Measurements from ENCODE around the gene IQCC.

IQCC gene

DNA sequence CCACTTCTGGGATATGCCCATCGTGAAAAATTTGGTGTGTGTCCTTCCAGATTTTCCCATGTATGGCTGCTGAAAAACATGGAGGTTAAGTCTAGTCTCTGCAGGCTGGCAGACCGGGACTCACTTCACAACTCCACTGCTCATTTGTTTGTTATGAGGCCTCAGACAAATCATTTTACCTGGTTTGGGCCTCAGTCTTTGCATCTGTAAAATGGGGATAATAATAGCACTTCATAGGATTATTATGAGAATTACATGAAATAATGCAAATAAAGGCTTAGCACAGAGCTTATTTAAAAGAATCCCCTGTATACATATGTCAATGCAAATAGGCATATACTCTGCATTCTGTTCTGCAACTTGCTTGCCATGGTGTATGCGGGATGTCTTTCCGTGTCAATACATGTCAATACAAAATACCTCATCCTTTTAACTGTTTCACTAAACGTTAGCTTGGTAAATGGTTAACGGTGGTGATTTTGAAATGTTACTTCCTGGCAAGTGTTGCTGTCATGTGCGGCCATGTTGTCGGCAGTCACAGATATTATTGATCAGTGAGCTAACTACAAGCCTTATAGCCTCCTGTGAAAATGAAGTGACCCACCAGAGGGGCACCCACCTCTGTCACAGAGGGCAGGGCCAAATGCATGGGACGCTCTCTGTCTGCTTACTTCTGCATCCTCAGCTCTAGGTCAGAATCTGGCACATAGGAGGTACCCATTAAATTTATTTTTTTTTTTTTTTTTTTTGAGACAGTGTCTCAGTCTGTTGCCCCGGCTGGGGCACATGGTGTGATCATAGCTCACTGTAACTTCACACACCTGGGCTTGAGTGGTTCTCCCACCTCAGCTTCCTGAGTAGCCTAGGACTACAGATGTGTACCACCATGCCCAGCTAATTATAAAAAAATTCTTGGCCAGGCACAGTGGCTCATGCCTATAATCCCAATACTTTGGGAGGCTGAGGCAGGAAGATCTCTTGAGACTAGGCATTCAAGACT, 49.9 kb downstream of the IQCC start:
- Mint-ChIP-seq H3K4me1 (ENCODE audit: low read depth) (peaks cover 65% of the 10 kb centered on the region), H3K4me3 (peak overlapping the region; percentile 81), H3K27me3 (no peaks in the 10 kb centered on the region), H3K27ac (peak overlapping the region; percentile 79), H3K9me3 (ENCODE audit: low read depth) (no peaks in the 10 kb centered on the region), H3K36me3 (peaks cover 6% of the 10 kb centered on the region)

DNA sequence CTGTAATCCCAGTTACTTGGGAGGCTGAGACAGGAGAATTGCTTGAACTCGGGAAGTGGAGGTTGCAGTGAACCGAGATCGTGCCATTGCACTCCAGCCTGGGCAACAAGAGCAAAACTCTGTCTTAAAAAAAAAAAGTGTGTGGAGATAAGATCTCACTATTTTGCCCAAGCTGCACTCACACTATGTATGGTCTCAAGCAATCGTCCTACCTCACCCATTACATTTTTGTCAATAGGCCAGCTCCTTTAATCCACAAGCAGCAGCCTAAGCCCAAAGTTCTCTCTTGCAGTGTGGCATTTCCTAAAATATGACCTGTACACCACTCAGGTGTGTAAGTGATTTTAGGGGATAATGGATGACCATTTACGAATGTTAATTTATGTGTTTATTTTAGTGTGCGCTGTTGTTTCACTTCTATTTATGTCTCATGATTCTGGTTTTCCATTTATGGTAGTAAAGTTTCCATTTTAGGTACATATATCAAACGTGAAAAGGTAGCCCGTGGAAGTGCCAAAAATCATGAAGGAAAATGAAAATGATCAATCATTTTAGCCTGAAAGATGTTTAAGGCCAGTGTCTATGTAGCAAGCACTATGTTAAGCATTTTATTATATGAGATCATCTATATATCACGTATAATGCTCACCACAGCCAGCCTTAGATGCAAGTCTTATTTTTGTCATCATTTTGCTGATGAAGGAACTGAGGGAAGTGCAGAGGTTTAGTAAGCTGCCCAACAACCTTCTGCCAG, 51.2 kb downstream of the IQCC start:
- Mint-ChIP-seq H3K4me1 (ENCODE audit: low read depth) (peaks cover 62% of the 10 kb centered on the region), H3K36me3 (peaks cover 7% of the 10 kb centered on the region), H3K27ac (peak overlapping the region; percentile 94), H3K27me3 (no peaks in the 10 kb centered on the region), H3K4me3 (peak overlapping the region; percentile 84), H3K9me3 (ENCODE audit: low read depth) (no peaks in the 10 kb centered on the region)

GRCh38 chr1:32257227-32257508, 51.7 kb downstream of the IQCC start:
- Mint-ChIP-seq H3K4me1 (ENCODE audit: low read depth) (peaks cover 58% of the 10 kb centered on the region), H3K4me3 (peak overlapping the region; percentile 84), H3K27me3 (no peaks in the 10 kb centered on the region), H3K36me3 (peaks cover 5% of the 10 kb centered on the region), H3K9me3 (ENCODE audit: low read depth) (no peaks in the 10 kb centered on the region), H3K27ac (peak overlapping the region; percentile 94)
